Measurements from ENCODE around the gene USF3. TPM values are rescaled to one million over a fixed set of nuclear protein-coding genes. Genes with fewer than 3 reads are reported as not detected.

The USF3 gene
- total and polyA plus RNA-seq, 2 of the 4 experiments (the other 2 are of a cell fraction), result 3.0 to 5.2 TPM

- intact Hi-C loops (cut with micrococcal nuclease), result no loop called here
- BruUV-seq (replicated peaks), result no TSS peak
Measured at GRCh38 chr3:113668015-113668414, 28.4 kb downstream of the USF3 start.

More at GRCh38 chr3:113668015-113668414, 28.4 kb downstream of the USF3 start:
- Histone ChIP-seq H3K56ac (ENCODE audit: extremely low read depth, insufficient read depth, low read length) (no peak overlapping the region), H3K9me3 (ENCODE audit: control insufficient read depth, insufficient read depth, low read length) (no peaks in the 10 kb centered on the region), H2BK120ac (ENCODE audit: low read depth, low read length) (peak overlapping the region; percentile 80), H3K79me1 (ENCODE audit: low read depth in 1 of 2, low read length in 2 of 2) (no peaks in the 10 kb centered on the region), H3K27ac (ENCODE audit: insufficient read depth, low read length) (peak overlapping the region; percentile 92; the same call in 1 of the 2 replicates), H3K9ac (ENCODE audit: low read depth, low read length) (peak overlapping the region; percentile 55; the same call in 1 of the 2 replicates), H3K4me1 (ENCODE audit: control insufficient read depth, insufficient read depth, low read length) (no peaks in the 10 kb centered on the region), H3K27me3 (ENCODE audit: control insufficient read depth, insufficient read depth, low read length) (no peaks in the 10 kb centered on the region), H4K20me1 (ENCODE audit: insufficient read depth, low read length) (no peaks in the 10 kb centered on the region), H3K18ac (ENCODE audit: low read depth, low read length) (peak overlapping the region; percentile 69), H2AFZ (replicated peaks; ENCODE audit: low read length, poor library complexity) (no peak overlapping the region), H3K14ac (replicated peaks; ENCODE audit: low read depth, low read length) (peak overlapping the region; percentile 53), H2AK5ac (ENCODE audit: low read depth, low read length) (peak overlapping the region; percentile 85), H3K4me2 (ENCODE audit: low read depth, low read length) (peak overlapping the region; percentile 94), H3K4me3 (ENCODE audit: insufficient read depth, low read depth, low read length) (no peak overlapping the region), H3K9me1 (ENCODE audit: insufficient read depth, low read length) (no peaks in the 10 kb centered on the region; the same call in 1 of the 2 replicates), H4K5ac (ENCODE audit: low read depth, low read length) (peak overlapping the region; percentile 21; the same call in 1 of the 2 replicates), H4K91ac (ENCODE audit: insufficient read depth, low read depth, low read length) (no peak overlapping the region), H3K4ac (ENCODE audit: low read depth, low read length) (peak overlapping the region; percentile 48; the same call in 1 of the 2 replicates), H2BK20ac (ENCODE audit: low read depth, low read length) (peak overlapping the region; percentile 47; the same call in 1 of the 2 replicates), H2BK5ac (ENCODE audit: low read depth, low read length, poor library complexity, severe bottlenecking) (peak overlapping the region; percentile 30), H4K8ac (ENCODE audit: low read depth in 2 of 2, low read length in 2 of 2) (peak overlapping the region in 1 of 2 experiments; percentile 64; a peak in 2 of 4 replicates), H3K36me3 (ENCODE audit: control insufficient read depth, insufficient read depth, low read length) (peaks cover 4% of the 10 kb centered on the region; the same call in 1 of the 2 replicates), H3K23ac (ENCODE audit: low read depth, low read length) (no peak overlapping the region), H2AK9ac (replicated peaks; ENCODE audit: low read depth, low read length, poor library complexity) (no peak overlapping the region), H2BK15ac (ENCODE audit: low read depth, low read length) (peak overlapping the region; percentile 22; the same call in 1 of the 3 replicates)
- TF ChIP-seq ELK1 (IDR thresholded peaks at IDR 0.05; ENCODE audit: borderline replicate concordance, low read depth, low read length), result no peak
- no peak for TF ChIP-seq CTCF (conservative IDR thresholded peaks at IDR 0.05; ENCODE audit: low read depth, low read length)
- TF ChIP-seq MAFK (IDR thresholded peaks at IDR 0.05; ENCODE audit: low read depth, low read length), result no peak
- peak; percentile 23; the same call in 1 of the 2 replicates for TF ChIP-seq MAZ (IDR thresholded peaks at IDR 0.05; ENCODE audit: borderline replicate concordance, low read depth, low read length)
- ChIA-PET CTCF (interaction anchor here (0.7 to 1.2 kb wide), 2 partner anchors 9 to 521 kb away, joined by 4 to 5 read pairs; no protein-coding TSS in a partner anchor), POLR2A (ENCODE audit: unreplicated experiment) (interaction anchor here (0.5 kb wide), 1 partner anchor 503 kb away, joined by 3 read pairs; no protein-coding TSS in a partner anchor)
- DNase-seq (peak; percentile 74), ATAC-seq (ENCODE audit: low read depth) (peak; percentile 95)
- no CpG with 5 or more reads among the region's 4 CpGs for WGBS, 2 experiments (ENCODE audit: extremely low coverage in 2 of 2, insufficient read length in 1 of 2)
- dilution Hi-C loops (cut with HindIII; ENCODE audit: low sequenced_read_pairs, unreplicated experiment), result no loop called here
- in situ Hi-C loops (cut with MboI; ENCODE audit: low sequenced_read_pairs), result no loop called here
